Lung (tissue), 12 donors: Measurements from ENCODE around the gene PDE6D. TPM values are rescaled to one million over a fixed set of nuclear protein-coding genes. Genes with fewer than 3 reads are reported as not detected.
"Not testable (repeated sequence)": the region's sequence is repeated elsewhere in the genome, so short reads cannot be mapped to it uniquely, and the experiment has no call there.

Source experiments
- ATAC-seq: fragments of 200-7000 bp; cut with Tn5 transposase; one replicate; pipeline ENCODE4 v1.9.1; 2020; ENCODE audit warnings: moderate number of reproducible peaks; ENCODE audit not compliant: insufficient read depth, low FRiP score
- DNase-seq, 3 donors: peaks; one replicate each; pipeline ENCODE4 v3.0.0-alpha.2; 2013 to 2017
- H3K27ac ChIP-seq, 2 donors: one replicate each; pipeline ENCODE4 v1.5.1; 2013; ENCODE audit warnings: mild to moderate bottlenecking in 2 of 2, moderate library complexity in 2 of 2, control low read depth in 1 of 2, inconsistent platforms in 1 of 2, low read depth in 1 of 2, low read length in 1 of 2
- H3K27me3 ChIP-seq, 3 donors: one replicate each; pipeline ENCODE4 v1.5.1; 2013; ENCODE audit warnings: low read length in 2 of 3; ENCODE audit not compliant: control insufficient read depth in 3 of 3, insufficient read depth in 3 of 3
- H3K36me3 ChIP-seq, 4 donors: one replicate each; pipeline ENCODE4 v1.5.1; 2013; ENCODE audit warnings: low read length in 4 of 4, mild to moderate bottlenecking in 1 of 4, moderate library complexity in 1 of 4; ENCODE audit not compliant: control insufficient read depth in 4 of 4, insufficient read depth in 4 of 4
- H3K4me1 ChIP-seq, 5 donors: one replicate each; pipeline ENCODE4 v1.5.1; 2013; ENCODE audit warnings: low read length in 5 of 5, mild to moderate bottlenecking in 2 of 5, moderate library complexity in 1 of 5; ENCODE audit not compliant: control insufficient read depth in 5 of 5, insufficient read depth in 5 of 5
- H3K4me3 ChIP-seq: one replicate; pipeline ENCODE4 v1.5.1; 2013; ENCODE audit warnings: mild to moderate bottlenecking, control low read depth, moderate library complexity
- H3K9ac ChIP-seq, 2 donors: one replicate each; pipeline ENCODE4 v1.5.1; 2013; ENCODE audit warnings: low read length in 2 of 2, control low read depth in 1 of 2; ENCODE audit not compliant: insufficient read depth in 1 of 2
- H3K9me3 ChIP-seq, 4 donors: one replicate each; pipeline ENCODE4 v1.5.1; 2013; ENCODE audit warnings: low read length in 3 of 4, mild to moderate bottlenecking in 1 of 4, moderate library complexity in 1 of 4; ENCODE audit not compliant: control insufficient read depth in 4 of 4, insufficient read depth in 3 of 4
- WGBS, 2 donors: extraction: QIAGEN DNeasy Blood & Tissue Kit; methylation state at CpG; one replicate each; pipeline ENCODE4 v1.1.7; 2013; 5-methylcytosine and 5-hydroxymethylcytosine counted together
- polyA plus RNA-seq, 2 donors: library from polyadenylated mRNA; stranded (reverse); fragments of 200-250 nt; gene quantifications; one replicate each; pipeline ENCODE4 v1.2.1, GENCODE V29; 2013
- total RNA-seq, 2 donors: library from RNA; depleted of rRNA in 1 of 2; stranded (reverse); fragments of >200 nt in 1 of 2; gene quantifications; one replicate each; pipeline ENCODE4 v1.2.1, GENCODE V29; 2014 to 2021
- TF ChIP-seq, protein P1 (sequence below): IDR thresholded peaks from 2 replicates; pipeline ENCODE4 v1.5.1; 2012; ENCODE audit warnings: mild to moderate bottlenecking; ENCODE audit errors: control extremely low read depth, extremely low read depth
- donor health status: control.
- donor health status: control.
- donor health status: Bipolar disorder and iron deficiency.
- donor health status: healthy.
- donor health status: DM: yes; HTN: yes; CAD: no.

Gene PDE6D
- total and polyA plus RNA-seq, 4 donors, result 21.5 to 25.6 (median 23.0) TPM

DNA sequence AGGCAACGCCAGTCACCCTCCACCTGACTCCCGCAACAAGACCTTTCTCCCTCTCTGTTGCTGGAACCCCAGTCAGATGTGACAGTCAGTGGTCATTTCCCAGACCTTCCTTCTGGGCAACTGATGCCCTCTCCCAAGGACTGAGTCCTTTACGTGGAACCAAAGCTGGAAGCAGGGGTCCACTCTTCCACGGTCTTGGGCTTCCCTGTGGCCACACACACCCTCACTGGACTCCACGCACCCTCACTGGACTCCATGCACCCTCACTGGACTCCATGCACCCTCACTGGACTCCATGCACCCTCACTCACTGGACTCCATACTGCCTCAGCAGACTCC lies 65.6 kb downstream of the PDE6D start:
- WGBS, 2 donors, result 52 to 53% methylated on average over 5 of the region's 5 CpGs
- ATAC-seq (no peak), DNase-seq (no peak)
- Histone ChIP-seq H3K9ac (no peak overlapping the region), H3K4me3 (no peak overlapping the region), H3K4me1 (peaks cover 3 to 16% (median 16%) of the 10 kb centered on the region in 5 donors), H3K27ac (peak overlapping the region in 1 of 2 donors; percentile 34), H3K27me3 (no peaks in the 10 kb centered on the region), H3K36me3 (peaks cover 0 to 23% (median 10%) of the 10 kb centered on the region in 4 donors), H3K9me3 (no peaks in the 10 kb centered on the region)
- TF ChIP-seq, protein P1, sequence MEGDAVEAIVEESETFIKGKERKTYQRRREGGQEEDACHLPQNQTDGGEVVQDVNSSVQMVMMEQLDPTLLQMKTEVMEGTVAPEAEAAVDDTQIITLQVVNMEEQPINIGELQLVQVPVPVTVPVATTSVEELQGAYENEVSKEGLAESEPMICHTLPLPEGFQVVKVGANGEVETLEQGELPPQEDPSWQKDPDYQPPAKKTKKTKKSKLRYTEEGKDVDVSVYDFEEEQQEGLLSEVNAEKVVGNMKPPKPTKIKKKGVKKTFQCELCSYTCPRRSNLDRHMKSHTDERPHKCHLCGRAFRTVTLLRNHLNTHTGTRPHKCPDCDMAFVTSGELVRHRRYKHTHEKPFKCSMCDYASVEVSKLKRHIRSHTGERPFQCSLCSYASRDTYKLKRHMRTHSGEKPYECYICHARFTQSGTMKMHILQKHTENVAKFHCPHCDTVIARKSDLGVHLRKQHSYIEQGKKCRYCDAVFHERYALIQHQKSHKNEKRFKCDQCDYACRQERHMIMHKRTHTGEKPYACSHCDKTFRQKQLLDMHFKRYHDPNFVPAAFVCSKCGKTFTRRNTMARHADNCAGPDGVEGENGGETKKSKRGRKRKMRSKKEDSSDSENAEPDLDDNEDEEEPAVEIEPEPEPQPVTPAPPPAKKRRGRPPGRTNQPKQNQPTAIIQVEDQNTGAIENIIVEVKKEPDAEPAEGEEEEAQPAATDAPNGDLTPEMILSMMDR, result no peak

DNA sequence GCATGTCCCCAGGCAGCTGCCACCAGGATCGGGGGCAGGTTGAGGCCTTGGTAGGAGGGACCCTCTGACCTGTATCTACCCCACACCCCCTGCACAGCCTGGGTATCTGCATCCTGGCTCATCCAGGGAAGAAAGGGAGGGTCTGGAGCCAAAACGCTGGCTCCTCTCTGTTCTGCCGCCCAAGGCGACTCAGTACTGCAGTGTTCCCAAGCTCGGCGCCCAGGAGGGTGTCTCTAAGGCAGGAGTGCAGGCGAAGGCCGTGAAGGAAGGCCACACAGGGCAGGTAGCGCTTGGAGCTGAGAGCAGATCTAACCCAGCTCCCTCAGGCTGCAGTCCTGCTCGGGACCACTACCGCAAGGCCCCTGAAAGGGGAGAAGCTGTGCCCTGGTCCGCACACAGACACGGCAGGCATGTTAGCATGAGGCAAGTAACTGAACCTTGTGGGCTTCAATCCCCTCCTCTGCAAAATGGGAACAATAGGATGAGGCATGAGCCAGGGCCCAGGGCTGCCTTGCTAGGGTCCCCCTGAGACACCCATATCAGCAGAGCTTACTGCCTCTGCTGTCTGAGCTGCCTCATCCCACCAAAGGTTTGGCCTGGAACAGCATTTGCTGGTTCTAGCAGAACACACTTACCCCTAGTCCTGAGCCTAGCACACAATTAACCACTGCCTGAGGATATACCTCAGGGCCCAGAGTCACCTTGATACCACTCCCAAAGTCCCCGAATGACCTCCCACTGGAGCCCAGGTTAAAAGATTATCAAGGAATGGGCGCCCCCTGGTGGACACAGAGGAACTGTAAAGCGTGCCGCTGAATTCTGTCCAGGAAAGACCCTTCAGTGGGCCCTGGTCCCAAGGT lies 66.2 kb downstream of the PDE6D start:
- no peak overlapping the region for H3K9ac ChIP-seq
- H3K27me3 ChIP-seq, result no peaks in the 10 kb centered on the region
- H3K9me3 ChIP-seq, result no peaks in the 10 kb centered on the region
- DNase-seq, result peak; percentile 64 to 78 (median 73)
- peaks cover 0 to 24% (median 10%) of the 10 kb centered on the region in 4 donors for H3K36me3 ChIP-seq
- TF ChIP-seq, protein P1, result peak; percentile 70
- peaks cover 3 to 16% (median 16%) of the 10 kb centered on the region in 5 donors for H3K4me1 ChIP-seq
- peak overlapping the region in 1 of 2 donors; percentile 15 for H3K27ac ChIP-seq
- no peak overlapping the region for H3K4me3 ChIP-seq
- WGBS, 2 donors, result 66% methylated on average over 17 of the region's 17 CpGs
- no peak for ATAC-seq

DNA sequence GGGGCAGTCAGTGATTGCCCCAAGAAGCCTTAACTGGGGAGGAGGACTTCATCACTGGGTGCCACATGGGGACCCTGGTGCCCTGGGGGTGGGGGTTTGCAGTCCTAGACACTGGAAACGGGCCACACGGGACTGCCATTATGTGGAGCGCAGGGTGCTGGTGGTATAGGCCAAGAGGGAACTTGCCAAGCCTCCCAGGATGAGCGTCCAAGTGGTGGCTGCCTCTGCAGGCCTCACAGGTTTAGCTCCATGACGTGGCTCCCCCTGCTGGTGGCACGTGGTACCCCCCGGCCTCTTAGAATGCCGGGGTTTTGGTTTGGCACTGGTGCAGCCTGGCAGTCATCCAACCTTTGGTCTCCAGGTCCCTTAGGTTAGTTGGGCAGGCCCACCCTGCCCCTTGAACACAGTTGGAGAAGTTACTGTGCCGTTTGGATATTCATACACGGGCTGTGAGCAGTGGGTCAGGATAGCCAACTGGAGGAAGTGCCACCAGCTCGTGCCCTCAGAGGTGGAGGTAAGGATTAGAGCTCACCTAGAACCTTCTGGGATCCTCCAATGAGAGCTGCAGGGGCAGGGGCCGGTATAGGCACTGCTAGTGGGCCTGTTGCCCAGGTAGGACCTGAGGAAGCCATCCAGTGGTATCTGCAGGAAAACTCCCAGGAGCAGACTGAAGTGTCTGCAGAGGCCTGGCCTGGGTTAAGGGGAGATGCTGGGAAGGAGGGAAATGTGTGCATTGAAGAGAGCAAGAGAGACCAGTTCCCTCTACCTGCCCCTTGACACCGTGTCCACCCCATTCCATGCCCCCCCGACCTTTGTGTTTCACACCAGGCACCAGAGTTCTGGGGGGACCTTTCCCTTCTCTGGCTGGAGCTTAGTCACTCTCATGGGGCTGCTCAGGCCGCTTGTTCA lies 67.1 kb downstream of the PDE6D start:
- WGBS, 2 donors, result 22 to 25% methylated on average over 15 of the region's 15 CpGs
- Histone ChIP-seq H3K4me3 (no peak overlapping the region), H3K36me3 (peaks cover 0 to 32% (median 10%) of the 10 kb centered on the region in 4 donors), H3K27ac (peak overlapping the region; percentile 46 to 59), H3K9ac (no peak overlapping the region), H3K9me3 (no peaks in the 10 kb centered on the region), H3K27me3 (no peaks in the 10 kb centered on the region), H3K4me1 (peaks cover 3 to 16% (median 16%) of the 10 kb centered on the region in 5 donors)
- TF ChIP-seq, protein P1, result peak; percentile 85
- DNase-seq (peak; percentile 83 to 89 (median 85)), ATAC-seq (no peak)

DNA sequence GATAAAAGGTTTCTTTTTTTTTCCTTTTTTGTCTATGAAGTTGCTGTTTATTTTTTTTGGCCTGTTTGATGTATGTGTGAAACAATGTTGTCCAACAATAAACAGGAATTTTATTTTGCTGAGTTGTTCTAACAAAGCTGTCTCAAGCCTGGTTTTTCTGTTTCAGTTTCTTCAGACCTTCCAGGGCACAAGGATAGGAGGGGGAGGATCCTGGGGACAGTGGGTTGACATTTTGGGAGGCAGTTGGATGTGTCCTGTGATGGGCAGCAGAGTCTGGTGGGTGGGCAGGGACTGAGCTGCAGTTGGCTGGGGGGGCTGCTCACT lies 67.7 kb downstream of the PDE6D start:
- peaks cover 3 to 16% (median 16%) of the 10 kb centered on the region in 5 donors for H3K4me1 ChIP-seq
- H3K36me3 ChIP-seq, result peaks cover 0 to 36% (median 10%) of the 10 kb centered on the region in 4 donors
- not testable (repeated sequence) for H3K9ac ChIP-seq, ATAC-seq, H3K27me3 ChIP-seq, DNase-seq, H3K9me3 ChIP-seq, H3K4me3 ChIP-seq
- H3K27ac ChIP-seq, result peak overlapping the region; percentile 46 to 59

DNA sequence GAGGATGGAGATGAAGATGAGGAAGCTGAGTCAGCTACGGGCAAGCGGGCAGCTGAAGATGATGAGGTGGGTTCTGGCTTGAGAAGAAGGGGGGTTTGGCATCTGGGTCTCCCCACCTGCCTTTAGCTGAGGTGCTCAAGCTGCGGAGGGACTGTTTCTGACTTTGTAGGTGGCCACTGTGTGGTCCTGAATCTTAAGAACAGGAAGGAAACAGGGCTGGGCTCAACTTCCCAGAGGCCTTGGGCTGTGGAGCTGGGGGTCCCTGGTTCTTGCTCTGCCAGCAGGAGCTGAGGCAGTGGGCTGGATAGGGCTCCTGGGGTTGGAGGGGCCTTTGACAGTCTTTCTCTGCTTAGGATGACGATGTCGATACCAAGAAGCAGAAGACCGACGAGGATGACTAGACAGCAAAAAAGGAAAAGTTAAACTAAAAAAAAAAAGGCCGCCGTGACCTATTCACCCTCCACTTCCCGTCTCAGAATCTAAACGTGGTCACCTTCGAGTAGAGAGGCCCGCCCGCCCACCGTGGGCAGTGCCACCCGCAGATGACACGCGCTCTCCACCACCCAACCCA lies 68.5 kb downstream of the PDE6D start:
- H3K4me3 ChIP-seq, H3K27me3 ChIP-seq, DNase-seq, H3K9ac ChIP-seq, ATAC-seq, H3K9me3 ChIP-seq: not testable (repeated sequence)
- 43 to 53% methylated on average over 18 of the region's 18 CpGs for WGBS, 2 donors
- H3K27ac ChIP-seq, result peak overlapping the region in 1 of 2 donors; percentile 76
- peaks cover 0 to 36% (median 10%) of the 10 kb centered on the region in 4 donors for H3K36me3 ChIP-seq
- peaks cover 3 to 16% (median 16%) of the 10 kb centered on the region in 5 donors for H3K4me1 ChIP-seq
